ENCODE measurements around the gene ISCA2.
"Not testable (repeated sequence)": the region's sequence is repeated elsewhere in the genome, so short reads cannot be mapped to it uniquely, and the experiment has no call there.

ISCA2 gene
- total RNA-seq = 27.0 to 29.3 (median 28.4) reads per million in 4 experiments

GRCh38 chr14:74493343-74494261 is at the start of gene ISCA2:
Gene ISCA2 (plus strand): TSS chr14:74493765. CDS start chr14:74493775, 10 bp downstream.
- DNase-seq = peak; percentile 100

DNA sequence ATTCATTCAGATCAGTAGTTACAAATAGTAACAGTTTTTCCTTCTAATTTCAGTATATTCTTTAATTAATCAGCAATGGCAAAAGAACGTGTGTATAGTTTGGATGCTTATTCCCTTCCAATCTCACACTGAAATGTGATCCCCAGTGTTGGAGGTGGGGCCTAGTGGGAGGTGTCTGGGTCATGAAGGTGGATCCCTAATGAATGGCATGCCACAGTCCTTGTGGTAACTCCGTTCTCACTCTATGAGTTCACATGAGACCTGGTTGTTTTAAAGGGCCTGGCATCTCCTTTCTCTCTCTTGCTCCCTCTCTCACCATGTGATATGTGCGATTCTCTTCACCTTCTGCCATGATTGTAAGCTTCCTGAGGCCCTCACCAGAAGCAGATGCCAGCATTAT is 48.7 kb upstream of the ISCA2 start:
- no peak for DNase-seq

- DNase-seq = not testable (repeated sequence)
Observed at GRCh38 chr14:74454397-74454796, 39.2 kb upstream of the ISCA2 start.

GRCh38 chr14:74456684-74457564 is 36.6 kb upstream of the ISCA2 start:
- DNase-seq = no peak

GRCh38 chr14:74457565-74457895 is 36.0 kb upstream of the ISCA2 start:
- no peak for DNase-seq

DNA sequence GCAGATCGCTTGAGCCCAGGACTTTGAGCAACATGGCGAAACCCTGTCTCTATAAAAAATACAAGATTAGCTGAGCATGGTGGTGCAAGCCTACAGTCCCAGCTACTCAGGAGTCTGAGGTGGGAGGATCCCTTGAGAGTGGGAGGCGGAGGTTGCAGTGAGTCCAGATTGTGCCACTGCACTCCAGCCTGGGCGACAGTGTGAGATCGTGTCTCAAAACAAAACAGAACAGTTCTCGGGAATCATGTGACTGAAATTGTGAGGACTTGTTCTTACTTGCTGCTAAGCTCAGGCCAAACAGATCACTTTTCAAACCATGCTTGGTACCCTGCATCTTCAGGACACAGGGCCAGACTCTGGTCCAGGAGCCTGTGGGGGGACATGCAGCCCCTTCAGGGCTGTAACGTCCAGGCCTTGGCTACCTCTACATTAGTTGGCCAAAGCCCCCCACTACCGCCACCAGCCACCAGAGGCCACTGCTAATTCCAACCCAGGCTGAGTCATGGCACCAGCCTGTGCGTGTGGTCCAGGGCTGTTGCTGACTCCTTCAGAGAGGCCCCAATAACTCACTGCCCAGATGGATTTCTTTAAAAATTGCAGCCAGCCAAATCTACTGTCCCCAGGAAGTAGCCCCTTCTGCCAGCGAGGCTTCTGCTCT is 34.1 kb upstream of the ISCA2 start:
- no peak for DNase-seq

DNA sequence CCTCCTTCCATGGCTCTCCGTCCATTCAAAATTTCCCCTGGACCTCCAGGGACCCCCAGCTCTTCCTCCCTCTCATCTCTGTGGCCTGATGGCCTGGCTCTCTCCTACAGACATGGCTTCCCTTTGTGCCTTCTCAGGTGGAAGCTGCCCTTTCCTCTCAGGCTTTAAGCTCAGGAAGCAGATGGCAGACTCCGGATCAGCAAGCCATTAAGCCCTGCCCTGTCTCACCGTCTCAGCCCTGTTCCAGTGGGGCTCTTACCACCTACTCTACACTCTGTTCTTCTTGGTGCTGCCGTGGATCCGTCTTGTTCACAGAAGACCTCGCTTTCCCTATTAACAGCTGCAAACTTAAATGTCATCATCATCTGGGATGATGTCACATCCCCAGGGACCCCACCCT is 33.6 kb upstream of the ISCA2 start:
- DNase-seq = no peak

DNA sequence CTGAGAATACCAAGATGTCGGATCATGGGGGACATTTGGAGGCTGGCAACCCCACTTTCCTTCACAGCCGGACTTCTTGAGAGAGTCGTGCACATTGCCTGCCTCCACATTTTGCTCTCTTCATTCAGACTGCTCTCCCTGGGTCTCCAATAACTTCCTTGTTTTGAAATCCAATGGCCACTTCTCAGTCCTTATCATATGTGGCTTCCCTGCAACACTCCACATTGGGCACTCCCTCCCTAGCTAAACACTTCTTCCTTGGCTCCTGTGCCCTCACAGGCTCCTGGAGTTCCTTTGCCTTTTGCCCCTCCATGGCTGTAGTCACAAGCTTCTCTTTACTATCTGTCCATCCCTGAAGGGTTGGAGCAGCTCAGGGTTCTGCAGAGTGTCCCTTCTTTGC is 30.6 kb upstream of the ISCA2 start:
- no peak for DNase-seq

DNA sequence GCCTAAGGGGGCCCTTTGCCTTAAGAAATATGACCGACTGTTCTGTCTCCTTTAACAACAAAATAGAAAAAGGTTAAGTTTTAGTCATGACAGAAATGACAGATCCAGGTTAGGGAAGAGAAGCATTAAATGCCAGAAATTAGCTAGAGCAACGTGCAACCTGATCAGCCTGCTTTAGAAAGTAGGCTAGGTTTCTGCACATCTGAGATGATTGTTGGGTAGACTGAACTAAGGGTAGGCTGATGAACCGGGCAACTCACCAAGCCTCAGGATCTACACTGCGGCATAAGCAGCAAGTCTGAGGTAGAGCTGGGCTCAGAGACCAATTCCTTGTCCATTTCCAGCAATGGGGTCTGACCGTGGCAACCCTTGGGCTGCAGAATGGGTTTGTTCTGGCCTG is 29.9 kb upstream of the ISCA2 start:
- no peak for DNase-seq

- DNase-seq = no peak
Observed at GRCh38 chr14:74464785-74465184, 28.8 kb upstream of the ISCA2 start.

- no peak for DNase-seq
Observed at GRCh38 chr14:74465335-74465734, 28.2 kb upstream of the ISCA2 start.

DNA sequence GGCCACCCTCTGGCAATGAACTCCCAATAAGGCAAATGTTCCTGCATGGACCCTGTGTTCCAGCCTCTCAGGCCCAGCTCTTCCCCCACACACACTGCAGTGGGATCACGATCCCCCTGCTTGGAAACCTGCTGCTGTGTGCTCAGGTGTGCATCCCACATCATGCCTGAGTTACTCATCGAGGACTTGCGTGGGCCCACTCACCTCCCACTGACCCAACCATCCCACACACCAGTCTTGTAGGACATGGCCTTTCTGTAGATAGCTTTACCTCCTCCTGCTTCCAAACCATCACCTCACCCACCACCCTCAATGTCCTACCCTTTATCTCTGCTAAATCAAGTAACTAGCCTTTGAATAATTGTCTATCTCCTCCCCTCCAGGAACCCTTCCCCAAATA is 25.1 kb upstream of the ISCA2 start:
- DNase-seq = no peak

- DNase-seq = no peak
Observed at GRCh38 chr14:74469548-74470518, 23.7 kb upstream of the ISCA2 start.

DNA sequence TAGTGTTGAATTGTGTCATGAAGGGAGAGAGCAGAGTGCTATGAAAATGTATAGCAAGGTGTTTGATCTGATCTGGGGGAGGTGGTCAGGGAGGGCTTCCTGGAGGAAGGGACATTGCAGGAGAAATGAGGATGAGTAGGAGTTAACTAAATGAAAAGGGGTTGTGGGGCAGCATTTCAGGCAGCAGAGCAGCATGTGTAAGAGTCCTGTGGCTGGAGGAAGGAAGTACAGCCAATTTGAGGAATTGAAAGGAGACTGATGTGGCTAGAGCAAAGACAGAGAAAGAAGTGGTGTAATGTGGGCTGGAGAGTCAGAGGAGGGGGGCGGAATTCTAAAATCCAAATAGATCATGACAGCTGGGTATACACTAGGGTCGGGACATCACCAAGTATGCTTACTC is 21.0 kb upstream of the ISCA2 start:
- no peak for DNase-seq

DNA sequence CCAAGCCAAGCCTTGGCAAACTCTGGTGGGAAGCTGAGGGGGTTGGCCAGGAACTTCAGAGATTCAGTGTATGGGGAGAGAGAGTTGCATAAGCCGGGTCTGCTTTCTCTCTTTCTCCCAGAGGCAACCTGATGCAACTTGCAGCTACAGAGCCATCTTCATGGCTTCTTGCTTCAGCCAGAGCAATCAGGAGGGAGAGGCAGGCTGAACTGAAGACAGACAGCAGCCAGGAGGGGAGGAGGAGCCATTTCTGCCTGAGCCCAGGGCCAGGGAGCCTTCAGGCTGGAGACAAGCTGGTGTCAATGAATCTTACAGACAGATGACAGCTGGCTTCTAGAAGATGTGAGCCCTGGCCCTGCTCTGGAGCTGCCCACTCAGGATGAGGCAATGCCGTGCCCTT is 19.2 kb upstream of the ISCA2 start:
- DNase-seq = no peak

DNA sequence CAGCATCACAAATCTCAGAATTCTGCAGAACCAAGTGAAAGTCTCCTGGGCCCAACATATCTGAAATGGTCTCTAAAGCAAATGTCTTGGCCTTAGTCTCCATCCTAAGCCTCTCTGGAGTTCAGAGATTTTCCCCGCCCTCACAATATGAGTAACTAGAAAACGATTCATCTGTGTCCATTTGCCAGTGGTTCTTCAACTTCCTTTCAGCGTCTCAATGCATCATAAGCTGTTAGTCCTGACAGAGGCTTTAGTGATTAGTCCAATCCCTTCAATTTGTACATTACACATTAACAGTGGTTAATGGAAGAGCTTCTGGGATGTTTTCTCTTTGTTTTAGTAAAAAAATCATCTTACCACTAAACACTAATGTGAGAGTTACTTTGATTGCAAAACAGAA is 17.9 kb upstream of the ISCA2 start:
- DNase-seq = no peak

GRCh38 chr14:74476107-74476506 is 17.5 kb upstream of the ISCA2 start:
- DNase-seq = no peak

DNA sequence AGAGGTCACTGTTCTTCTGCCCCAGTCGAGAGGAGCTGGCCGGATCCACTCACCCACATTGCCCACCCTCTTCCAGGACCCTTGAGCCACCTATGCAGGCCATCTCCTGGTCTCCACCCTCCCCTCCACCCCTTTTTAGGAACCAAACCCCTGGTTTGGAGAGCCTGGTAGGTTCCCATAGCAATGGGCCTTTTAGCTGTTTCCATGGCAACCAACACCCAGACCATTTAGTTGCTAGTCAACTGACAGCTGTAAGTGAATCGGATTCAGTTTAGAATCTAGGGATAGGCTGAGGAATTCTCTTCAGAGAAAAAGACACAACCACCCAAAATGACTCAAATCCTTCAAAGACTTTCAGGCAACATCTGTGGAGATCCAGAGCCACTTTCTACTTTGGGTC is 17.0 kb upstream of the ISCA2 start:
- no peak for DNase-seq

- DNase-seq = no peak
Observed at GRCh38 chr14:74478996-74479635, 14.4 kb upstream of the ISCA2 start.

DNA sequence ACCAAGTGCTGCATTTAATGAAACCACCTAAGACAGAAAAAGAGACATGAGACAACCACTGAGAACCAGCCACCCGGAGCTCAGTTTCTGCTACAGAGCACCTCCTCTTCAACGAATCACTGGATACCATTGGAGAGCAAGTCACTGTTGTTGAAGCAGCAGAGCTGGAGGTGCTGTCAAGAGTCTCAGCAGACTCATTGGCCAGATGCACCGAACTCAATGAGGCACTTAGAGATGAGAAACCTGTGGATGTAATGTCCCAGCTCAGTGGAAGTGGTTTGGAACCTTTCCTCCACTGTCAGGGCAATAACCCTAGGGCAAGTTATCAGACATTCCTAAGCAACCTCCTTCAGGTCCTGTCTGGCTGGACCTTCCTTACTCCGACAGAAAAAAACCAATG is 13.5 kb upstream of the ISCA2 start:
- no peak for DNase-seq

GRCh38 chr14:74482571-74482970 is 11.0 kb upstream of the ISCA2 start:
- no peak for DNase-seq

- no peak for DNase-seq
Observed at GRCh38 chr14:74483321-74483720, 10.2 kb upstream of the ISCA2 start.
